PFSK-1 (cell line): ENCODE data around the gene FOXN3. TPM values are rescaled to one million over a fixed set of nuclear protein-coding genes. Genes with fewer than 3 reads are reported as not detected.

Experiments used
- FOXP2 ChIP-seq: optimal IDR thresholded peaks from 2 replicates; pipeline ENCODE3; 2011; ENCODE audit warnings: borderline replicate concordance, control low read depth, inconsistent platforms; ENCODE audit not compliant: insufficient read depth; ENCODE audit errors: extremely low read length, extremely low read depth
- POLR2AphosphoS5 ChIP-seq: IDR thresholded peaks from 2 replicates; pipeline ENCODE4 v1.6.1; 2012; ENCODE audit warnings: low read depth, mild to moderate bottlenecking, control low read depth, low read length, moderate library complexity
- REST ChIP-seq, 2 experiments: IDR thresholded peaks; 2 replicates each; pipeline versions ENCODE4 v1.6.1 to v1.8.0; 2011 to 2012; ENCODE audit warnings: low read depth in 2 of 2, low read length in 2 of 2, control low read depth in 1 of 2, inconsistent platforms in 1 of 2, mild to moderate bottlenecking in 1 of 2, moderate library complexity in 1 of 2; ENCODE audit not compliant: insufficient read depth in 1 of 2
- SIN3A ChIP-seq: IDR thresholded peaks from 2 replicates; pipeline ENCODE4 v1.6.1; 2012; ENCODE audit warnings: mild to moderate bottlenecking, low read length, moderate library complexity, borderline replicate concordance; ENCODE audit not compliant: insufficient read depth
- TAF1 ChIP-seq: IDR thresholded peaks from 2 replicates; pipeline ENCODE4 v1.6.1; 2012; ENCODE audit warnings: low read length, control low read depth, borderline replicate concordance; ENCODE audit not compliant: insufficient read depth
- polyA plus RNA-seq: library from polyadenylated mRNA; unstranded; fragments of >200 nt; gene quantifications from one replicate; pipeline ENCODE4 v1.2.1, GENCODE V29; 2012; ENCODE audit warnings: low read depth, missing spikeins; ENCODE audit not compliant: insufficient read length

FOXN3 gene
- polyA plus RNA-seq: 9.8 TPM

GRCh38 chr14:89417091-89417464 is at the start of gene FOXN3:
TSS of gene FOXN3 (minus strand) at chr14:89417233. CDS start at chr14:89412476, 4,757 bp downstream.
- TF ChIP-seq TAF1 (no peak), FOXP2 (peak; percentile 83), SIN3A (0 out of 2 replicates have a peak, but pooled peaks have one; percentile 20), POLR2AphosphoS5 (no peak)

- TF ChIP-seq FOXP2: no peak
Observed at GRCh38 chr14:89466484-89466883, 49.5 kb upstream of the FOXN3 start.

- no peak for TF ChIP-seq REST (IDR thresholded peaks at IDR 0.05; ENCODE audit: insufficient read depth in 1 of 2, low read depth in 2 of 2, low read length in 2 of 2)
Observed at GRCh38 chr14:89465876-89466275, 48.8 kb upstream of the FOXN3 start.

- TF ChIP-seq TAF1 (no peak), SIN3A (no peak), FOXP2 (no peak), POLR2AphosphoS5 (no peak), REST (IDR thresholded peaks at IDR 0.05; ENCODE audit: insufficient read depth in 1 of 2, low read depth in 2 of 2, low read length in 2 of 2) (no peak)
Observed at GRCh38 chr14:89461256-89461655, 44.2 kb upstream of the FOXN3 start.

- TF ChIP-seq SIN3A (no peak), TAF1 (no peak), FOXP2 (no peak), POLR2AphosphoS5 (no peak), REST (IDR thresholded peaks at IDR 0.05; ENCODE audit: insufficient read depth in 1 of 2, low read depth in 2 of 2, low read length in 2 of 2) (no peak)
Observed at GRCh38 chr14:89458713-89459420, 41.8 kb upstream of the FOXN3 start.

GRCh38 chr14:89457007-89457406 is 40.0 kb upstream of the FOXN3 start:
- no peak for TF ChIP-seq TAF1
- no peak for TF ChIP-seq FOXP2
- TF ChIP-seq SIN3A: no peak
- no peak for TF ChIP-seq POLR2AphosphoS5
- TF ChIP-seq REST (IDR thresholded peaks at IDR 0.05; ENCODE audit: insufficient read depth in 1 of 2, low read depth in 2 of 2, low read length in 2 of 2): no peak
